HUES6 (cell line): ENCODE results near the gene NTMT1.
A peak's percentile ranks its signal among the peaks of the same experiment; 100 is the strongest.

ENCODE experiments used
- H3K27ac ChIP-seq: 2 replicates; pipeline ENCODE4 v1.7.0; 2013; ENCODE audit warnings: low read depth, mild to moderate bottlenecking, low read length, inconsistent platforms
- H3K27me3 ChIP-seq: 2 replicates; pipeline ENCODE4 v1.6.1; 2013; ENCODE audit warnings: low read length; ENCODE audit not compliant: control insufficient read depth, insufficient read depth
- H3K36me3 ChIP-seq: 2 replicates; pipeline ENCODE4 v1.6.1; 2013; ENCODE audit warnings: low read length; ENCODE audit not compliant: control insufficient read depth, insufficient read depth
- H3K4me1 ChIP-seq: 2 replicates; pipeline ENCODE4 v1.6.1; 2013; ENCODE audit warnings: low read length; ENCODE audit not compliant: control insufficient read depth, insufficient read depth
- H3K4me3 ChIP-seq: 2 replicates; pipeline ENCODE4 v1.5.1; 2013; ENCODE audit warnings: low read depth, low read length
- H3K9ac ChIP-seq: one replicate; pipeline ENCODE4 v1.6.1; 2013; ENCODE audit warnings: mild to moderate bottlenecking, low read length
- H3K9me3 ChIP-seq: 2 replicates; pipeline ENCODE4 v1.6.1; 2013; ENCODE audit warnings: low read depth, low read length; ENCODE audit not compliant: control insufficient read depth, insufficient read depth

NTMT1 gene

GRCh38 chr9:129672702-129673101 is 46.7 kb downstream of the NTMT1 start:
- Histone ChIP-seq H3K9ac (no peak overlapping the region), H3K27me3 (no peaks in the 10 kb centered on the region), H3K4me1 (peaks cover 30% of the 10 kb centered on the region), H3K9me3 (no peaks in the 10 kb centered on the region), H3K36me3 (no peaks in the 10 kb centered on the region), H3K27ac (no peak overlapping the region), H3K4me3 (no peak overlapping the region)

GRCh38 chr9:129673602-129674001 is 47.6 kb downstream of the NTMT1 start:
- Histone ChIP-seq H3K36me3 (no peaks in the 10 kb centered on the region), H3K4me3 (no peak overlapping the region), H3K9ac (no peak overlapping the region), H3K9me3 (no peaks in the 10 kb centered on the region), H3K4me1 (peaks cover 32% of the 10 kb centered on the region), H3K27ac (no peak overlapping the region), H3K27me3 (no peaks in the 10 kb centered on the region)

- Histone ChIP-seq H3K9ac (no peak overlapping the region), H3K4me1 (peaks cover 30% of the 10 kb centered on the region), H3K27ac (no peak overlapping the region), H3K27me3 (no peaks in the 10 kb centered on the region), H3K4me3 (no peak overlapping the region), H3K9me3 (no peaks in the 10 kb centered on the region), H3K36me3 (no peaks in the 10 kb centered on the region)
Observed at GRCh38 chr9:129674229-129674628, 48.3 kb downstream of the NTMT1 start.

- Histone ChIP-seq H3K27me3 (no peaks in the 10 kb centered on the region), H3K27ac (no peak overlapping the region), H3K9me3 (no peaks in the 10 kb centered on the region), H3K36me3 (no peaks in the 10 kb centered on the region), H3K9ac (no peak overlapping the region), H3K4me1 (peaks cover 22% of the 10 kb centered on the region), H3K4me3 (no peak overlapping the region)
Observed at GRCh38 chr9:129675620-129676019, 49.7 kb downstream of the NTMT1 start.

- H3K36me3 ChIP-seq, result no peaks in the 10 kb centered on the region
- H3K27me3 ChIP-seq, result no peaks in the 10 kb centered on the region
- H3K4me1 ChIP-seq, result peaks cover 16% of the 10 kb centered on the region
- H3K9me3 ChIP-seq, result no peaks in the 10 kb centered on the region
- no peak overlapping the region for H3K4me3 ChIP-seq
- no peak overlapping the region for H3K27ac ChIP-seq
- H3K9ac ChIP-seq, result no peak overlapping the region
Observed at GRCh38 chr9:129676287-129676686, 50.3 kb downstream of the NTMT1 start.

GRCh38 chr9:129676975-129677374 is 51.0 kb downstream of the NTMT1 start:
- Histone ChIP-seq H3K9ac (no peak overlapping the region), H3K27ac (no peak overlapping the region), H3K27me3 (no peaks in the 10 kb centered on the region), H3K36me3 (no peaks in the 10 kb centered on the region), H3K4me3 (no peak overlapping the region), H3K9me3 (no peaks in the 10 kb centered on the region), H3K4me1 (peaks cover 14% of the 10 kb centered on the region)

GRCh38 chr9:129677456-129677855 is 51.5 kb downstream of the NTMT1 start:
- Histone ChIP-seq H3K36me3 (no peaks in the 10 kb centered on the region), H3K27ac (no peak overlapping the region)

GRCh38 chr9:129678844-129679243 is 52.9 kb downstream of the NTMT1 start:
- Histone ChIP-seq H3K4me3 (no peak overlapping the region), H3K27ac (no peak overlapping the region), H3K9ac (peak overlapping the region; percentile 8), H3K27me3 (no peaks in the 10 kb centered on the region), H3K4me1 (peaks cover 14% of the 10 kb centered on the region), H3K9me3 (no peaks in the 10 kb centered on the region), H3K36me3 (no peaks in the 10 kb centered on the region)

More at GRCh38 chr9:129677456-129677855, 51.5 kb downstream of the NTMT1 start:
- Histone ChIP-seq H3K9ac (no peak overlapping the region), H3K4me3 (no peak overlapping the region), H3K9me3 (no peaks in the 10 kb centered on the region), H3K4me1 (peaks cover 14% of the 10 kb centered on the region), H3K27me3 (no peaks in the 10 kb centered on the region)

GRCh38 chr9:129679537-129679936 is 53.6 kb downstream of the NTMT1 start:
- H3K36me3 ChIP-seq, result no peaks in the 10 kb centered on the region
- no peak overlapping the region for H3K9ac ChIP-seq
- no peak overlapping the region for H3K4me3 ChIP-seq

GRCh38 chr9:129681924-129682323 is 56.0 kb downstream of the NTMT1 start:
- no peaks in the 10 kb centered on the region for H3K36me3 ChIP-seq
- H3K27ac ChIP-seq, result no peak overlapping the region
- no peak overlapping the region for H3K4me3 ChIP-seq
- no peaks in the 10 kb centered on the region for H3K27me3 ChIP-seq
- peaks cover 11% of the 10 kb centered on the region; the same call in 1 of the 2 replicates for H3K4me1 ChIP-seq
- no peaks in the 10 kb centered on the region for H3K9me3 ChIP-seq
- no peak overlapping the region for H3K9ac ChIP-seq

More at GRCh38 chr9:129679537-129679936, 53.6 kb downstream of the NTMT1 start:
- H3K9me3 ChIP-seq, result no peaks in the 10 kb centered on the region
- peaks cover 14% of the 10 kb centered on the region for H3K4me1 ChIP-seq
- no peaks in the 10 kb centered on the region for H3K27me3 ChIP-seq
- H3K27ac ChIP-seq, result no peak overlapping the region

GRCh38 chr9:129682381-129682780 is 56.4 kb downstream of the NTMT1 start:
- no peak overlapping the region for H3K27ac ChIP-seq
- no peak overlapping the region for H3K4me3 ChIP-seq
- no peak overlapping the region for H3K9ac ChIP-seq
- H3K36me3 ChIP-seq, result no peaks in the 10 kb centered on the region
- peaks cover 6% of the 10 kb centered on the region; the same call in 1 of the 2 replicates for H3K4me1 ChIP-seq
- no peaks in the 10 kb centered on the region for H3K9me3 ChIP-seq
- no peaks in the 10 kb centered on the region for H3K27me3 ChIP-seq
